Activated CD4-positive, CD25-positive, alpha-beta regulatory T cell treated with anti-CD3 and anti-CD28 coated beads, Interleukin-2, amount 50 U/mL, for 72 hours (primary cell): ENCODE data around the gene CLIC3.
"Not testable (repeated sequence)": the region's sequence is repeated elsewhere in the genome, so short reads cannot be mapped to it uniquely, and the experiment has no call there.

Source experiments
- DNase-seq: peaks from one replicate; pipeline ENCODE4 v3.0.0; 2021

CLIC3 gene

GRCh38 chr9:136996361-136997292 lies at the start of gene CLIC3:
Gene CLIC3 (minus strand): TSS chr9:136996568. CDS start chr9:136996543, 25 bp downstream.
- no peak for DNase-seq

GRCh38 chr9:137045294-137046087 lies 49.1 kb upstream of the CLIC3 start:
- no peak for DNase-seq

- no peak for DNase-seq
These were observed 48.3 kb upstream of the CLIC3 start for GRCh38 chr9:137044502-137045177.

- DNase-seq, result no peak
These were observed 47.7 kb upstream of the CLIC3 start for GRCh38 chr9:137044037-137044436.

- DNase-seq, result no peak
These were observed 46.7 kb upstream of the CLIC3 start for GRCh38 chr9:137042751-137043727.

GRCh38 chr9:137041124-137041523 lies 44.8 kb upstream of the CLIC3 start:
- DNase-seq, result no peak

GRCh38 chr9:137040568-137040967 lies 44.2 kb upstream of the CLIC3 start:
- DNase-seq, result no peak

GRCh38 chr9:137039611-137040366 lies 43.4 kb upstream of the CLIC3 start:
- no peak for DNase-seq

GRCh38 chr9:137038916-137039315 lies 42.5 kb upstream of the CLIC3 start:
- DNase-seq, result no peak

- no peak for DNase-seq
These were observed 41.1 kb upstream of the CLIC3 start for GRCh38 chr9:137037483-137037882.

- DNase-seq, result no peak
These were observed 40.7 kb upstream of the CLIC3 start for GRCh38 chr9:137037035-137037434.

- DNase-seq, result no peak
These were observed 39.6 kb upstream of the CLIC3 start for GRCh38 chr9:137035937-137036336.

- DNase-seq, result no peak
These were observed 39.1 kb upstream of the CLIC3 start for GRCh38 chr9:137035507-137035834.

GRCh38 chr9:137034709-137035506 lies 38.5 kb upstream of the CLIC3 start:
- DNase-seq, result peak; percentile 89

GRCh38 chr9:137034039-137034708 lies 37.8 kb upstream of the CLIC3 start:
- DNase-seq, result no peak

GRCh38 chr9:137033481-137033880 lies 37.1 kb upstream of the CLIC3 start:
- DNase-seq, result not testable (repeated sequence)

- DNase-seq, result no peak
These were observed 36.5 kb upstream of the CLIC3 start for GRCh38 chr9:137032858-137033257.

- DNase-seq, result no peak
These were observed 35.7 kb upstream of the CLIC3 start, which contains the start of gene FUT7 for GRCh38 chr9:137031904-137032640. Gene FUT7 (minus strand): TSS chr9:137032088. CDS start chr9:137031991, 97 bp downstream.
